GM13977 (cell line): ENCODE data around the gene PTPRR.

Experiments
- DNase-seq: peaks from one replicate; pipeline ENCODE4 v3.0.0; 2012; ENCODE audit warnings: low spot score
- in situ Hi-C: fragments of 300-500 bp; cut with MboI; formaldehyde crosslinking; loops from one replicate; pipeline ENCODE4 v1.12.0; 2022; ENCODE audit warnings: low sequenced_read_pairs, low pct_unique_long_range_greater_than_20kb, mixed read lengths, inconsistent platforms; ENCODE audit not compliant: unreplicated experiment
- TF ChIP-seq, protein P1 (sequence below): IDR thresholded peaks from 2 replicates; pipeline ENCODE4 v1.5.1; 2012; ENCODE audit warnings: mild to moderate bottlenecking, control low read depth; ENCODE audit not compliant: insufficient read depth; ENCODE audit errors: extremely low read depth, missing control alignments

PTPRR gene

DNA sequence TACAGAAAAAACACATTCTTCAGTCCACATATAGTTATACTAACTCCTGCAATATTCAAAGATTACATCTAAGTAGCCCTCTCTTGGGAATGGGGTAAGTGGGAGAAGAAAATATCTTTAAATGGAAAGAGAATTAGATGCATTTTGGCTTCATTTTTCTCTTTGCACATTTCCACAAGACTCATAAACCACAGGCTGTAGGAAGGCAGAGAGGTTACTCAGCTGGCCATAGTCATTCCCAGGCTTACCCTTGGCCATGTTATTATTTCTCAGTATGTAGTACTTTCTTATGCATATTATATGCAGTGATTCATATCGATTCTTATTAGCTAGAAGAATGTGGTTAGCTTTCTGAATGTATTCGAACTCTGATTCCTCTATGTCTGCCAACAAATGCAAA lies 92.2 kb downstream of the PTPRR start:
- no peak for DNase-seq
- in situ Hi-C loops = no loop called here
- TF ChIP-seq, protein P1, sequence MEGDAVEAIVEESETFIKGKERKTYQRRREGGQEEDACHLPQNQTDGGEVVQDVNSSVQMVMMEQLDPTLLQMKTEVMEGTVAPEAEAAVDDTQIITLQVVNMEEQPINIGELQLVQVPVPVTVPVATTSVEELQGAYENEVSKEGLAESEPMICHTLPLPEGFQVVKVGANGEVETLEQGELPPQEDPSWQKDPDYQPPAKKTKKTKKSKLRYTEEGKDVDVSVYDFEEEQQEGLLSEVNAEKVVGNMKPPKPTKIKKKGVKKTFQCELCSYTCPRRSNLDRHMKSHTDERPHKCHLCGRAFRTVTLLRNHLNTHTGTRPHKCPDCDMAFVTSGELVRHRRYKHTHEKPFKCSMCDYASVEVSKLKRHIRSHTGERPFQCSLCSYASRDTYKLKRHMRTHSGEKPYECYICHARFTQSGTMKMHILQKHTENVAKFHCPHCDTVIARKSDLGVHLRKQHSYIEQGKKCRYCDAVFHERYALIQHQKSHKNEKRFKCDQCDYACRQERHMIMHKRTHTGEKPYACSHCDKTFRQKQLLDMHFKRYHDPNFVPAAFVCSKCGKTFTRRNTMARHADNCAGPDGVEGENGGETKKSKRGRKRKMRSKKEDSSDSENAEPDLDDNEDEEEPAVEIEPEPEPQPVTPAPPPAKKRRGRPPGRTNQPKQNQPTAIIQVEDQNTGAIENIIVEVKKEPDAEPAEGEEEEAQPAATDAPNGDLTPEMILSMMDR = no peak

DNA sequence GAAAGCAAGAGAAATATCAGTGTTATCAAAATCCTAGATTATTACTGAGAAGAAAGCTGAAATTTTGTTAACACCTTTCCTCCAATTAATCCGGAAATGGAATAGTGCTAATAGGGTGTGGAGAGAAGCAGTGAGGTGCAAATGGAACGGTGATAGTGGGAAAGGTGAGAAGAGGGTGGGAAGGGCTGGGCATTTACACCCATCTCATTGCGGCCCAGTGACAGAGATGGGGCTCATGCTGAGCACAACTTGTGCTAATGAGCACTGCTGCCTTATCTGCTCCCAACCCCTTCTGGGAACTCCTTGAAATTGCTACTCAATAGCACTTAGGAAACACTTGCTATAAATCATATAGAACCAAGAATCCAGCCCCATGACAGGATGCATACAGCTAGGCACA lies 94.4 kb downstream of the PTPRR start:
- in situ Hi-C loops = no loop called here
- no peak for DNase-seq
- TF ChIP-seq, protein P1 = no peak

DNA sequence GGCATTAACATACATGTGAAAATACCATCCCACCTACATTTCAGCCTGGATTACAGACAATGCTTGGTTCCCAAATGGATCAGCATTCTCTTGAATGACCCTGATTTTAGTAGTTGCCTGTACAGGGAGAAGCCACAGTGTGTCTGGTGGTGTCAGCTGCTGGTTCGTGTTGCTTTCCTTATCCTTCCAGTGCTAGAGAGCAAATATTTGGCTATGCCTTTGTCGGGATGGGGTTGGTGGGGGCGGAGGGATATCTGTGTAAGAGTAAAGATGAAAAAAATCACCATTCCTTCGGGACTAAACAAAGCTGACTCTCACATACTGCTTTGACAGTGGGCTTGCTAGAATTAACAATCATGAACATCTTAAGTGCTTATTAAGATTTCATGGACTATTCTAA lies 96.0 kb downstream of the PTPRR start:
- in situ Hi-C loops = no loop called here
- DNase-seq = no peak
- TF ChIP-seq, protein P1 = no peak

DNA sequence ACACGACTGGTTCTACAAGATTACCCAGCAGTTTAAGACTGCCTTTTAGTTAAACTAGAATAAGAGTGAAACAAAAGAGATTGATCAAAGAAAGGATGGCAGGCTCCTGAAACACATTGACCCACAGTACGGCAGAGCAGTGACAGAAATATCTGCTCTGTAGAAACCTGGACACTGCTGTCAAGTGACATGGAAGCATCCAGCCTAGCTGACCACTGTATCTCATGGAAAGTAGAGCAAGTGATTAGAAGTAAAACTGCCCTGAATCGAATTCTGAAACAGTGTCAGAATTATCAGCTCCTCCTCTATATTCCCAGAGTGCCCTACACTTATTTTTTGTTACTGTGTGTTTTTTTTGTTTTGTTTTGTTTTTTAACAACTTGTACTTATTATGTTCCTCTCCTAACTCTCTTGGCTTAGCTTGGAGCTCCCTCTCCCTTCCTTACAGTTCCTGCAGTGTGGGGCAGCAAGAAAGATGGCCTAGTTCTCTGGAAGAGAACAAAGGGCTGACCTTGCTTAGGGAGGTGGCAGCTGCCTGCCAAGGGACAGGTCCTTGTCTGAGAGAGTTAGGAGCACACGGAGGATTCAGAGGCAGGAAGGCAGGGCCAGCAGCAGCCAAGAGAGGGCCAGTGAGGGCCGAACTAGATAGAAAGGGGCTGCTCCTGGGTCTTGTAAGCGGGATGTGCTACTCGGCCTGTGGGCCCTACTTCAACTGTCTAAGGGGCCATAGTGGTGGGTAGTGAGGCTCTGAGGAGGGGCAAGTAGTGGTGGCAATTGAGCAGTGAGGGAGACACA lies 97.2 kb downstream of the PTPRR start:
- DNase-seq = no peak
- TF ChIP-seq, protein P1 = no peak
- in situ Hi-C loops = no loop called here

DNA sequence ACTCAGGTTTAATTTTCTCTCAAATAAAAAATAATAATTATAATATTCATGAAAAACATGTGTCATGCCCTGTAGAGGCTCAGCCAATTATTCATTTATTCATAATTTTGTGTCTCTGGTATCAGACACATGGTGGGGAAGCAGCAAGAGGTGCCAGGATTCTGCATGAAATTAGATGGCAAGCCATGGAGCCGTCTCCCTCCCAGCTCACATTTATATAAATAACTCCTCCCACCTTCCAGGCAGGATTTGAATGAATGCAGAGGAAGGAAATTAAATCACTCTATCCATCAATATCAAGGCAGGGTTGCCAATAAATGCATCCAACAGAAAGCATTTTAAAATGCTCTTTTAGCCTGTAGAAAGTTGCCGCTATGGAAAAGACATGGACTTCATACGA lies 98.1 kb downstream of the PTPRR start:
- in situ Hi-C loops = no loop called here
- TF ChIP-seq, protein P1 = no peak
- DNase-seq = no peak

DNA sequence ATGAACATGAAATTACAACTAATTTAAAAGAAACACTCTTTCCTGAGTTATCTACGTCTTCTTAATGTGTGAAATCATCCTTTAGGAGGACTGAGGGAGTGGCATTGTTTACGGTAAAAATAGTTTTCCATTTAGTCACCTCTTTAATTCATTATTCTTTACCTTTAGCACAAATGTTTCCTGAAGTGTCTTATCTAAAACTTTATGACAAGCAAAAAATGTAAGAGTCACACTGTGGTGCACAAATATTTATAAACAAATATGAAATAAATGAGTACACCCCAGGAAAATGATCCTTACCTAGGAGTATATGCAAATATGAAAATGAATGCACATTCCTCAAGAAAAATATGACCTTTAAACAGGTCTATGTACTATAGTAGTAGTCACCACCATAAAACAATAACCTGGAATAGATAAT lies 104.6 kb downstream of the PTPRR start:
- TF ChIP-seq, protein P1 = no peak
- in situ Hi-C loops = no loop called here
- DNase-seq = no peak
